ENCODE data around the gene ZNF664. TPM values are rescaled to one million over a fixed set of nuclear protein-coding genes. Genes with fewer than 3 reads are reported as not detected.
A peak's percentile ranks its signal among the peaks of the same experiment; 100 is the strongest.

Gene ZNF664
- total and polyA plus RNA-seq, 4 donors, result 31.7 to 118 (median 69.5) TPM

DNA sequence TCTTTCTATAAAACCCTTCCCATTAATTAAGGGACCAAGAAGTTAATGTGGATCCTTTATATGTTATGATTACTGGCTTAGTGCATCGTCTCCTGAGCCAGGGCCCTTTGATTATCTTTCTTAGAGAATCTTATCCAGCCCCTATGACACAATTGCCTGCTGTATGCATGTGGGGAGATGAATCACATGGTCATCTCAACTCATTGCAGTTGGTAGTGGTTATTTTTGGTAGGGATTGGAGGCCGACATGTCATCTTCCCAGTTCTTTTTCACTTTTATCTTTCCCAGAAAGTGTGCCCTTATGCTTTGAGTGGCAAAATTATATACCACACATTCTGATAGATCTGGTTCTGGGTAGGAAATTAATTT is 26.0 kb downstream of the ZNF664 start:
- Histone ChIP-seq H3K4me1 (ENCODE audit: control insufficient read depth in 5 of 5, insufficient read depth in 5 of 5, low read length in 5 of 5) (peaks cover 0 to 41% (median 32%) of the 10 kb centered on the region in 5 donors), H3K27me3 (ENCODE audit: control insufficient read depth in 3 of 3, insufficient read depth in 3 of 3, low read length in 2 of 3) (no peaks in the 10 kb centered on the region), H3K27ac (ENCODE audit: low read depth in 1 of 2, low read length in 1 of 2) (peak overlapping the region in 1 of 2 donors; percentile 61), H3K4me3 (no peak overlapping the region), H3K9ac (ENCODE audit: insufficient read depth in 1 of 2, low read length in 2 of 2) (no peak overlapping the region), H3K9me3 (ENCODE audit: control insufficient read depth in 4 of 4, insufficient read depth in 3 of 4, low read length in 3 of 4) (no peaks in the 10 kb centered on the region), H3K36me3 (ENCODE audit: control insufficient read depth in 4 of 4, insufficient read depth in 4 of 4, low read length in 4 of 4) (peaks cover 4 to 23% (median 11%) of the 10 kb centered on the region in 4 donors)
- WGBS, 2 donors, result 85% methylated on average over 2 of the region's 2 CpGs
- ATAC-seq (ENCODE audit: insufficient read depth, low FRiP score) (no peak), DNase-seq (no peak)
- TF ChIP-seq, protein P1, sequence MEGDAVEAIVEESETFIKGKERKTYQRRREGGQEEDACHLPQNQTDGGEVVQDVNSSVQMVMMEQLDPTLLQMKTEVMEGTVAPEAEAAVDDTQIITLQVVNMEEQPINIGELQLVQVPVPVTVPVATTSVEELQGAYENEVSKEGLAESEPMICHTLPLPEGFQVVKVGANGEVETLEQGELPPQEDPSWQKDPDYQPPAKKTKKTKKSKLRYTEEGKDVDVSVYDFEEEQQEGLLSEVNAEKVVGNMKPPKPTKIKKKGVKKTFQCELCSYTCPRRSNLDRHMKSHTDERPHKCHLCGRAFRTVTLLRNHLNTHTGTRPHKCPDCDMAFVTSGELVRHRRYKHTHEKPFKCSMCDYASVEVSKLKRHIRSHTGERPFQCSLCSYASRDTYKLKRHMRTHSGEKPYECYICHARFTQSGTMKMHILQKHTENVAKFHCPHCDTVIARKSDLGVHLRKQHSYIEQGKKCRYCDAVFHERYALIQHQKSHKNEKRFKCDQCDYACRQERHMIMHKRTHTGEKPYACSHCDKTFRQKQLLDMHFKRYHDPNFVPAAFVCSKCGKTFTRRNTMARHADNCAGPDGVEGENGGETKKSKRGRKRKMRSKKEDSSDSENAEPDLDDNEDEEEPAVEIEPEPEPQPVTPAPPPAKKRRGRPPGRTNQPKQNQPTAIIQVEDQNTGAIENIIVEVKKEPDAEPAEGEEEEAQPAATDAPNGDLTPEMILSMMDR (IDR thresholded peaks at IDR 0.05; ENCODE audit: control extremely low read depth, extremely low read depth), result no peak

DNA sequence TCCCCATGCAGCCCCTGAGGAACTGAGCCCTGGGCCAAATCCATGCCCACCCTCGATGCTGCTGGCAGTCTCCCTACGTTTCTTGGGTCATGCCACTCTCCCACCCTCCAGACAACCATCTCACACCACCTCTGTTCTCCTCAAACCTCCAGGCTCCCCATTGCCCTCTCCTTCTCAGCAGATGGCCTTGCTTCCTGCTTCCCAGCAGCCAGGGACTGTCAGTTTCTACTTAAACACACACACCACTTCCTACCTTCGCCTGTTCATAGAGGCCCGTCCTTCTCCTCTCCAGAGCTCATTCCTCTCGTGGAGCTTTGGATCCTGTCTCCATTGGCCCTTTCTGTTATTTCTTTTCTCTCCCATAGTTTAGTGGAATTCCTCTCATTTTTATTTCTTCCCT is 27.1 kb downstream of the ZNF664 start:
- DNase-seq, result no peak
- Histone ChIP-seq H3K27me3 (ENCODE audit: control insufficient read depth in 3 of 3, insufficient read depth in 3 of 3, low read length in 2 of 3) (no peaks in the 10 kb centered on the region), H3K9ac (ENCODE audit: insufficient read depth in 1 of 2, low read length in 2 of 2) (no peak overlapping the region), H3K4me3 (no peak overlapping the region), H3K36me3 (ENCODE audit: control insufficient read depth in 4 of 4, insufficient read depth in 4 of 4, low read length in 4 of 4) (peaks cover 4 to 28% (median 13%) of the 10 kb centered on the region in 4 donors), H3K27ac (ENCODE audit: low read depth in 1 of 2, low read length in 1 of 2) (no peak overlapping the region), H3K4me1 (ENCODE audit: control insufficient read depth in 5 of 5, insufficient read depth in 5 of 5, low read length in 5 of 5) (peaks cover 0 to 46% (median 28%) of the 10 kb centered on the region in 5 donors), H3K9me3 (ENCODE audit: control insufficient read depth in 4 of 4, insufficient read depth in 3 of 4, low read length in 3 of 4) (no peaks in the 10 kb centered on the region)
- TF ChIP-seq, protein P1 (IDR thresholded peaks at IDR 0.05; ENCODE audit: control extremely low read depth, extremely low read depth), result no peak
- ATAC-seq (ENCODE audit: insufficient read depth, low FRiP score), result no peak
- 89 to 90% methylated on average over 5 of the region's 5 CpGs for WGBS, 2 donors

DNA sequence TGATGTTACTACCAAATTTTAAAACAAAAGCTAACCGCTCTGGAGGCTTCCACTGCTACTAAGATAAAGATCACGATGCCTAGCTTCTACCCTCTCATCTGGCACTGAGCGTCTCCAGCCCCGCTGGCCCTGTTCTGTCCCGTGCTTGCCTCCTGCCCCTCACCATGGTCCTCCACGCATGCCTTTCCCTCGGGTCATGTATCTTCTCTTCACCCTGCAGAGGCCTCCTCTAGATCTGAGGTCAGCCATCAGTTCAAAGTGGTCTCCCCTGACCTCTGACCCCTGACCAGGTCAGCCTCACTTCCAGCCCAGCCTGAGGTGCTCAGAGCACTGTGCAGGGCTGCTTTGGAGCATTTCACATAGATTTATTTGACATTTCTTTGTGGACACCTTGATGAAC is 28.3 kb downstream of the ZNF664 start:
- TF ChIP-seq, protein P1 (IDR thresholded peaks at IDR 0.05; ENCODE audit: control extremely low read depth, extremely low read depth), result no peak

More for the DNA sequence above, 28.3 kb downstream of the ZNF664 start:
- Histone ChIP-seq H3K4me3 (no peak overlapping the region), H3K4me1 (ENCODE audit: control insufficient read depth in 5 of 5, insufficient read depth in 5 of 5, low read length in 5 of 5) (peaks cover 0 to 50% (median 20%) of the 10 kb centered on the region in 5 donors), H3K27me3 (ENCODE audit: control insufficient read depth in 3 of 3, insufficient read depth in 3 of 3, low read length in 2 of 3) (no peaks in the 10 kb centered on the region), H3K9ac (ENCODE audit: insufficient read depth in 1 of 2, low read length in 2 of 2) (no peak overlapping the region), H3K36me3 (ENCODE audit: control insufficient read depth in 4 of 4, insufficient read depth in 4 of 4, low read length in 4 of 4) (peaks cover 4 to 28% (median 15%) of the 10 kb centered on the region in 4 donors), H3K9me3 (ENCODE audit: control insufficient read depth in 4 of 4, insufficient read depth in 3 of 4, low read length in 3 of 4) (no peaks in the 10 kb centered on the region), H3K27ac (ENCODE audit: low read depth in 1 of 2, low read length in 1 of 2) (no peak overlapping the region)
- DNase-seq (no peak), ATAC-seq (ENCODE audit: insufficient read depth, low FRiP score) (no peak)
- WGBS, 2 donors, result 88 to 91% methylated on average over 7 of the region's 7 CpGs
